Panc1 (cell line): Measurements from ENCODE around the gene WWOX. TPM values are rescaled to one million over a fixed set of nuclear protein-coding genes. Genes with fewer than 3 reads are reported as not detected.

Source experiments
- ATAC-seq: fragments of 200-7000 bp; cut with Tn5 transposase; 2 replicates; pipeline ENCODE4 v1.9.1; 2020; ENCODE audit warnings: mild to moderate bottlenecking, moderate library complexity
- BruUV-seq: library from RNA; stranded (reverse); fragments of 400-500 nt; replicated peaks from 2 replicates; lab custom pipeline; 2021; lab: Mats Ljungman, UMichigan
- CTCF ChIA-PET: fragments of 300-600 bp; sonication (Branson Sonifier 250); formaldehyde crosslinking; loops from one replicate; lab custom pipeline; 2022; ENCODE audit warnings: antibody characterized with exemption; lab: Charles Lee
- POLR2A ChIA-PET: fragments of 300-600 bp; sonication (Branson Sonifier 250); formaldehyde crosslinking; loops from one replicate; lab custom pipeline; 2022; ENCODE audit warnings: antibody characterized with exemption; lab: Charles Lee
- DNase-seq: peaks from one replicate; pipeline ENCODE4 v3.0.0-alpha.2; 2010; ENCODE audit warnings: low read depth, low spot score
- H3K27ac ChIP-seq: 2 replicates; pipeline ENCODE4 v1.5.1; 2011; ENCODE audit warnings: mild to moderate bottlenecking, low read length, inconsistent platforms
- H3K27me3 ChIP-seq: fragments of 200-500 bp; sonication (Bioruptor generic); 2 replicates; pipeline ENCODE4 v1.6.0; 2014; ENCODE audit warnings: low read length, inconsistent platforms; ENCODE audit not compliant: control insufficient read depth, insufficient read depth
- H3K36me3 ChIP-seq: fragments of 200-500 bp; sonication (Bioruptor generic); 2 replicates; pipeline ENCODE4 v1.5.1; 2014; ENCODE audit warnings: inconsistent platforms, mild to moderate bottlenecking, low read length, moderate library complexity; ENCODE audit not compliant: control insufficient read depth, insufficient read depth
- H3K4me1 ChIP-seq: 2 replicates; pipeline ENCODE4 v1.5.1; 2011; ENCODE audit warnings: inconsistent platforms, mild to moderate bottlenecking, low read length, moderate library complexity; ENCODE audit not compliant: control insufficient read depth, insufficient read depth
- H3K4me3 ChIP-seq, 2 experiments: 2 replicates each; pipeline ENCODE4 v1.5.1; 2011 to 2012; ENCODE audit warnings: low read depth in 2 of 2, low read length in 2 of 2, mild to moderate bottlenecking in 2 of 2, inconsistent platforms in 1 of 2, moderate library complexity in 1 of 2
- H3K9me3 ChIP-seq: fragments of 200-500 bp; sonication (Bioruptor generic); 2 replicates; pipeline ENCODE4 v1.5.1; 2014; ENCODE audit warnings: low read depth, mild to moderate bottlenecking, inconsistent platforms, low read length, moderate library complexity; ENCODE audit not compliant: control insufficient read depth, insufficient read depth
- POLR2AphosphoS5 ChIP-seq: IDR thresholded peaks from 2 replicates; pipeline ENCODE4 v1.6.1; 2012; ENCODE audit warnings: mild to moderate bottlenecking, low read depth, low read length, moderate library complexity
- SIN3A ChIP-seq: IDR thresholded peaks from 2 replicates; pipeline ENCODE4 v1.6.1; 2012; ENCODE audit warnings: low read depth, mild to moderate bottlenecking, low read length, moderate library complexity, borderline replicate concordance; ENCODE audit not compliant: insufficient read depth
- TCF7L2 ChIP-seq: IDR thresholded peaks from 2 replicates; pipeline ENCODE4 v1.6.1; 2011; ENCODE audit warnings: mild to moderate bottlenecking, low read depth, low read length, inconsistent platforms
- in situ Hi-C: cut with HindIII; loops from 2 replicates; pipeline ENCODE4 v1.10.0; 2016; ENCODE audit warnings: low sequenced_read_pairs, low pct_unique_long_range_greater_than_20kb
- intact Hi-C: fragments of 100-400 bp; cut with micrococcal nuclease; formaldehyde crosslinking; loops from one replicate; pipeline ENCODE4 v1.10.0; 2022; ENCODE audit not compliant: unreplicated experiment
- total RNA-seq: library from RNA; stranded (reverse); gene quantifications from one replicate; pipeline ENCODE4 v1.2.1, GENCODE V29; 2021; ENCODE audit not compliant: unreplicated experiment
- TF ChIP-seq, protein P1 (sequence below): fragments of 450-650 bp; IDR thresholded peaks from 2 replicates; pipeline ENCODE4 v1.5.1; 2017; ENCODE audit warnings: mild to moderate bottlenecking
- TF ChIP-seq, protein P2 (sequence below), 2 experiments: IDR thresholded peaks; 2 replicates each; pipeline ENCODE4 v1.6.1; 2011 to 2012; ENCODE audit warnings: low read depth in 2 of 2, control low read depth in 1 of 2, low read length in 1 of 2, mild to moderate bottlenecking in 1 of 2, moderate library complexity in 1 of 2; ENCODE audit not compliant: insufficient read depth in 1 of 2

WWOX gene
- total RNA-seq, 1 experiment from 2014 or later, result 12.5 TPM

DNA sequence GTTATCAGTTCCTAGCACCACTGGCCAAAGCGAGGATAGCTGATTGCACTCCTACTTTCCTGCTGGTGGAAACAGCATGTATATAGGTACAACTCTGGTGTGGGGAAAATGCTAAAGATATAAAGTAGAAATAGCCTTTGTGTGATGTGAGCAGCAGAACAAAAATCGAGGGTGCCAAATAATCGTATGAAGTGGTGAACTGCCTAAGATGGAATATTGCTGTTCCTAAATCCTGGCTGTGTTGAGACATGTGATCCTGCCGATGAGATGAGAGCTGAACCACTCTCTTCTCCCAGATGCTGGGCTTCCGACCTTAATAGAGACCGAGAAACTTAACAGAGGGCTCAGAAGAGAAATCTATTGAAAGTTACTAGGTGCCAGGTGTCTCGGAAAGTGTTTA, 117.8 kb downstream of the WWOX start:
- in situ Hi-C loops (no loop called here), intact Hi-C loops (no loop called here)
- BruUV-seq, result no TSS peak
- POLR2A ChIA-PET, result no interaction called here
- TF ChIP-seq, protein P1, sequence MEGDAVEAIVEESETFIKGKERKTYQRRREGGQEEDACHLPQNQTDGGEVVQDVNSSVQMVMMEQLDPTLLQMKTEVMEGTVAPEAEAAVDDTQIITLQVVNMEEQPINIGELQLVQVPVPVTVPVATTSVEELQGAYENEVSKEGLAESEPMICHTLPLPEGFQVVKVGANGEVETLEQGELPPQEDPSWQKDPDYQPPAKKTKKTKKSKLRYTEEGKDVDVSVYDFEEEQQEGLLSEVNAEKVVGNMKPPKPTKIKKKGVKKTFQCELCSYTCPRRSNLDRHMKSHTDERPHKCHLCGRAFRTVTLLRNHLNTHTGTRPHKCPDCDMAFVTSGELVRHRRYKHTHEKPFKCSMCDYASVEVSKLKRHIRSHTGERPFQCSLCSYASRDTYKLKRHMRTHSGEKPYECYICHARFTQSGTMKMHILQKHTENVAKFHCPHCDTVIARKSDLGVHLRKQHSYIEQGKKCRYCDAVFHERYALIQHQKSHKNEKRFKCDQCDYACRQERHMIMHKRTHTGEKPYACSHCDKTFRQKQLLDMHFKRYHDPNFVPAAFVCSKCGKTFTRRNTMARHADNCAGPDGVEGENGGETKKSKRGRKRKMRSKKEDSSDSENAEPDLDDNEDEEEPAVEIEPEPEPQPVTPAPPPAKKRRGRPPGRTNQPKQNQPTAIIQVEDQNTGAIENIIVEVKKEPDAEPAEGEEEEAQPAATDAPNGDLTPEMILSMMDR, result no peak
- TF ChIP-seq, protein P2, sequence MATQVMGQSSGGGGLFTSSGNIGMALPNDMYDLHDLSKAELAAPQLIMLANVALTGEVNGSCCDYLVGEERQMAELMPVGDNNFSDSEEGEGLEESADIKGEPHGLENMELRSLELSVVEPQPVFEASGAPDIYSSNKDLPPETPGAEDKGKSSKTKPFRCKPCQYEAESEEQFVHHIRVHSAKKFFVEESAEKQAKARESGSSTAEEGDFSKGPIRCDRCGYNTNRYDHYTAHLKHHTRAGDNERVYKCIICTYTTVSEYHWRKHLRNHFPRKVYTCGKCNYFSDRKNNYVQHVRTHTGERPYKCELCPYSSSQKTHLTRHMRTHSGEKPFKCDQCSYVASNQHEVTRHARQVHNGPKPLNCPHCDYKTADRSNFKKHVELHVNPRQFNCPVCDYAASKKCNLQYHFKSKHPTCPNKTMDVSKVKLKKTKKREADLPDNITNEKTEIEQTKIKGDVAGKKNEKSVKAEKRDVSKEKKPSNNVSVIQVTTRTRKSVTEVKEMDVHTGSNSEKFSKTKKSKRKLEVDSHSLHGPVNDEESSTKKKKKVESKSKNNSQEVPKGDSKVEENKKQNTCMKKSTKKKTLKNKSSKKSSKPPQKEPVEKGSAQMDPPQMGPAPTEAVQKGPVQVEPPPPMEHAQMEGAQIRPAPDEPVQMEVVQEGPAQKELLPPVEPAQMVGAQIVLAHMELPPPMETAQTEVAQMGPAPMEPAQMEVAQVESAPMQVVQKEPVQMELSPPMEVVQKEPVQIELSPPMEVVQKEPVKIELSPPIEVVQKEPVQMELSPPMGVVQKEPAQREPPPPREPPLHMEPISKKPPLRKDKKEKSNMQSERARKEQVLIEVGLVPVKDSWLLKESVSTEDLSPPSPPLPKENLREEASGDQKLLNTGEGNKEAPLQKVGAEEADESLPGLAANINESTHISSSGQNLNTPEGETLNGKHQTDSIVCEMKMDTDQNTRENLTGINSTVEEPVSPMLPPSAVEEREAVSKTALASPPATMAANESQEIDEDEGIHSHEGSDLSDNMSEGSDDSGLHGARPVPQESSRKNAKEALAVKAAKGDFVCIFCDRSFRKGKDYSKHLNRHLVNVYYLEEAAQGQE (IDR thresholded peaks at IDR 0.05; ENCODE audit: insufficient read depth in 1 of 2, low read depth in 2 of 2, low read length in 1 of 2), result no peak
- TF ChIP-seq SIN3A (no peak), POLR2AphosphoS5 (no peak), TCF7L2 (no peak)
- no peak overlapping the region for H3K27ac ChIP-seq
- no peak overlapping the region for H3K4me3 ChIP-seq
- H3K4me1 ChIP-seq, result no peaks in the 10 kb centered on the region
- no peaks in the 10 kb centered on the region for H3K9me3 ChIP-seq
- ATAC-seq (no peak), DNase-seq (no peak)
- H3K36me3 ChIP-seq, result no peaks in the 10 kb centered on the region
- H3K27me3 ChIP-seq, result no peaks in the 10 kb centered on the region
- CTCF ChIA-PET, result no interaction called here

DNA sequence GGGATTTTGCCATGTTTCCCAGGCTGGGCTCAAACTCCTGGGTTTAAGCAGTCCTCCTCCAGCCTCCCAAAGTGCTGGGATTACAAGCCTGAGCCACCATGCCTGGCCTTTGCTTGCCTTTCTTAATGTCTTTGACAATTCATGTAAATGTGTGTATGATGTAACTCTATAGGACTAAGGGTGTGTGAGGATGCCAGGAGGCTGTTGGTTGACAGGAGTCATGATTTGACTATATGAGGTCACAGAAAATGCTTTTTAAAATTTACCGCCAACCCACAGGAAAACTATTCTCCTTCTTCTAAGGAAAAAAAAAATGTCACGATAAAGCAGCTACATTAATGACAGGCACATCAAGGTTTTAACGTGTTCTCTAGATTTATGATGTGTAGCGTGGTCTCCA, 118.8 kb downstream of the WWOX start:
- no peak overlapping the region for H3K4me3 ChIP-seq
- intact Hi-C loops (no loop called here), in situ Hi-C loops (no loop called here)
- H3K9me3 ChIP-seq, result no peaks in the 10 kb centered on the region
- no peaks in the 10 kb centered on the region for H3K27me3 ChIP-seq
- H3K36me3 ChIP-seq, result no peaks in the 10 kb centered on the region
- no peak for DNase-seq
- no TSS peak for BruUV-seq
- ATAC-seq, result no peak
- H3K4me1 ChIP-seq, result no peaks in the 10 kb centered on the region
- POLR2A ChIA-PET, result no interaction called here
- CTCF ChIA-PET, result no interaction called here
- H3K27ac ChIP-seq, result no peak overlapping the region
- TF ChIP-seq, protein P1, result no peak
- TF ChIP-seq TCF7L2, result no peak
- TF ChIP-seq POLR2AphosphoS5, result no peak
- no peak for TF ChIP-seq SIN3A
- TF ChIP-seq, protein P2 (IDR thresholded peaks at IDR 0.05; ENCODE audit: insufficient read depth in 1 of 2, low read depth in 2 of 2, low read length in 1 of 2), result no peak
